Neural cell (in vitro differentiated cells): Measurements from ENCODE around the gene IFNA8.

Experiments
- EP300 ChIP-seq: fragments of 450-650 bp; conservative IDR thresholded peaks from 2 replicates; pipeline ENCODE4 v1.6.1; 2014; ENCODE audit warnings: antibody characterized with exemption, mild to moderate bottlenecking, moderate library complexity; ENCODE audit not compliant: poor library complexity, severe bottlenecking
- EZH2 ChIP-seq: fragments of 200-600, 300-800 bp; shearing (Covaris generic), sonication (generic); IDR thresholded peaks from 2 replicates; pipeline ENCODE4 v1.6.1; 2014; ENCODE audit warnings: antibody characterized with exemption, low read length, borderline replicate concordance, mild to moderate bottlenecking; ENCODE audit not compliant: insufficient read depth, poor library complexity, severe bottlenecking
- POLR2AphosphoS5 ChIP-seq: IDR thresholded peaks from 2 replicates; pipeline ENCODE4 v1.6.1; 2012
- RAD21 ChIP-seq: fragments of 450-650 bp; conservative IDR thresholded peaks from 2 replicates; pipeline ENCODE4 v1.6.1; 2014; ENCODE audit warnings: antibody characterized with exemption, mild to moderate bottlenecking, moderate library complexity
- SMC3 ChIP-seq: fragments of 450-650 bp; conservative IDR thresholded peaks from 2 replicates; pipeline ENCODE4 v1.6.1; 2014; ENCODE audit warnings: antibody characterized with exemption, mild to moderate bottlenecking, moderate library complexity; ENCODE audit not compliant: poor library complexity
- TF ChIP-seq, protein P1 (sequence below): fragments of 450-650 bp; IDR thresholded peaks from 2 replicates; pipeline ENCODE4 v1.5.1; 2014; ENCODE audit warnings: antibody characterized with exemption, mild to moderate bottlenecking, moderate library complexity; ENCODE audit not compliant: poor library complexity, severe bottlenecking

DNA sequence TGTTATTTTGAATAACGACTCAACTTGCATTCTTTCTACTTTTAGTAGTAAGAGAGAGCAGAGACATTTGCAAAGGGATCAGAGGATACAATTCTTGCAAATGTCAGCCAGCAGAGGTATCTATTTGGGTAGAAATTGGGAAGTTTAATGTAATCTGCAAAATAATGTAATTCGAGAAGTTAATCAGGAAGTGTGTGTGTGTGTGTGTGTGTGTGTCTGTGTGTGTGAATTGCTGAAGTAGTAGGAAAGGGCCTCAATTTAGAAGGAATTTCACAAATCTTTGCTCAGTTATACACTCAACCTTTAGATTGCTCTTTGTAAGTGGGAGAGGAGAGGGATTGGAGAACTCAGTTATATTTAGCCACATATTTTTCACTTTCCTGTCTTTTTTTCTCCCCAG lies 20.3 kb downstream of the IFNA8 start:
- TF ChIP-seq, protein P1, sequence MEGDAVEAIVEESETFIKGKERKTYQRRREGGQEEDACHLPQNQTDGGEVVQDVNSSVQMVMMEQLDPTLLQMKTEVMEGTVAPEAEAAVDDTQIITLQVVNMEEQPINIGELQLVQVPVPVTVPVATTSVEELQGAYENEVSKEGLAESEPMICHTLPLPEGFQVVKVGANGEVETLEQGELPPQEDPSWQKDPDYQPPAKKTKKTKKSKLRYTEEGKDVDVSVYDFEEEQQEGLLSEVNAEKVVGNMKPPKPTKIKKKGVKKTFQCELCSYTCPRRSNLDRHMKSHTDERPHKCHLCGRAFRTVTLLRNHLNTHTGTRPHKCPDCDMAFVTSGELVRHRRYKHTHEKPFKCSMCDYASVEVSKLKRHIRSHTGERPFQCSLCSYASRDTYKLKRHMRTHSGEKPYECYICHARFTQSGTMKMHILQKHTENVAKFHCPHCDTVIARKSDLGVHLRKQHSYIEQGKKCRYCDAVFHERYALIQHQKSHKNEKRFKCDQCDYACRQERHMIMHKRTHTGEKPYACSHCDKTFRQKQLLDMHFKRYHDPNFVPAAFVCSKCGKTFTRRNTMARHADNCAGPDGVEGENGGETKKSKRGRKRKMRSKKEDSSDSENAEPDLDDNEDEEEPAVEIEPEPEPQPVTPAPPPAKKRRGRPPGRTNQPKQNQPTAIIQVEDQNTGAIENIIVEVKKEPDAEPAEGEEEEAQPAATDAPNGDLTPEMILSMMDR, result no peak
- TF ChIP-seq POLR2AphosphoS5 (no peak), SMC3 (no peak), EP300 (no peak), EZH2 (no peak), RAD21 (no peak)
